B cell (primary cell): ENCODE data around the gene CLEC1A.

Experiments
- EZH2 ChIP-seq: IDR thresholded peaks from 2 replicates; pipeline ENCODE4 v1.6.1; 2012; ENCODE audit warnings: borderline replicate concordance, low read depth, mild to moderate bottlenecking, moderate library complexity, low read length; ENCODE audit not compliant: insufficient read depth, poor library complexity, severe bottlenecking
- TF ChIP-seq, protein P1 (sequence below): fragments of 200-600 bp; IDR thresholded peaks from one replicate; pipeline ENCODE4 v1.8.0; 2022; ENCODE audit warnings: antibody characterized with exemption, mild to moderate bottlenecking

GRCh38 chr12:10070380-10070779 lies 28.4 kb downstream of the CLEC1A start:
- TF ChIP-seq, protein P1, sequence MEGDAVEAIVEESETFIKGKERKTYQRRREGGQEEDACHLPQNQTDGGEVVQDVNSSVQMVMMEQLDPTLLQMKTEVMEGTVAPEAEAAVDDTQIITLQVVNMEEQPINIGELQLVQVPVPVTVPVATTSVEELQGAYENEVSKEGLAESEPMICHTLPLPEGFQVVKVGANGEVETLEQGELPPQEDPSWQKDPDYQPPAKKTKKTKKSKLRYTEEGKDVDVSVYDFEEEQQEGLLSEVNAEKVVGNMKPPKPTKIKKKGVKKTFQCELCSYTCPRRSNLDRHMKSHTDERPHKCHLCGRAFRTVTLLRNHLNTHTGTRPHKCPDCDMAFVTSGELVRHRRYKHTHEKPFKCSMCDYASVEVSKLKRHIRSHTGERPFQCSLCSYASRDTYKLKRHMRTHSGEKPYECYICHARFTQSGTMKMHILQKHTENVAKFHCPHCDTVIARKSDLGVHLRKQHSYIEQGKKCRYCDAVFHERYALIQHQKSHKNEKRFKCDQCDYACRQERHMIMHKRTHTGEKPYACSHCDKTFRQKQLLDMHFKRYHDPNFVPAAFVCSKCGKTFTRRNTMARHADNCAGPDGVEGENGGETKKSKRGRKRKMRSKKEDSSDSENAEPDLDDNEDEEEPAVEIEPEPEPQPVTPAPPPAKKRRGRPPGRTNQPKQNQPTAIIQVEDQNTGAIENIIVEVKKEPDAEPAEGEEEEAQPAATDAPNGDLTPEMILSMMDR = no peak
- no peak for TF ChIP-seq EZH2
